Peyer's patch (tissue), 4 donors: Measurements from ENCODE around the gene EPB41L4B.

Source experiments
- CTCF ChIP-seq, 6 experiments: fragments of 450-650 bp in 4 of 6; fragments of 200-600 bp in 2 of 6; sonication (generic) in 1 of 6; IDR thresholded peaks; one replicate each; pipeline ENCODE4 v1.5.1; 2017 to 2019; ENCODE audit warnings: antibody characterized with exemption in 6 of 6, mild to moderate bottlenecking in 3 of 6, moderate library complexity in 1 of 6
- POLR2A ChIP-seq, 2 donors: fragments of 450-650 bp; IDR thresholded peaks; one replicate each; pipeline ENCODE4 v1.5.1; 2017; ENCODE audit warnings: antibody characterized with exemption in 2 of 2, mild to moderate bottlenecking in 2 of 2, moderate library complexity in 2 of 2

- TF ChIP-seq POLR2A (IDR thresholded peaks at IDR 0.05) (no peak), CTCF (IDR thresholded peaks at IDR 0.05) (no peak)
Measured at GRCh38 chr9:109134167-109134578, 186.7 kb downstream of the EPB41L4B start.
